ENCODE results near the gene RAPGEF2. TPM values are rescaled to one million over a fixed set of nuclear protein-coding genes. Genes with fewer than 3 reads are reported as not detected.

RAPGEF2 gene
- polyA plus RNA-seq, 1 experiment = 19.6 TPM

- no peak overlapping the region for H3K4me3 ChIP-seq (ENCODE audit: low read depth, low read length)
- H3K27me3 ChIP-seq (ENCODE audit: control insufficient read depth, insufficient read depth, low read length) = no peaks in the 10 kb centered on the region
- POLR2A ChIA-PET = no interaction called here
- no peak for TF ChIP-seq CTCF (IDR thresholded peaks at IDR 0.05; ENCODE audit: insufficient read depth, low read depth, low read length)
- DNase-seq (ENCODE audit: low read depth) = no peak
- H3K36me3 ChIP-seq (ENCODE audit: control insufficient read depth, insufficient read depth, low read length) = no peaks in the 10 kb centered on the region
- CTCF ChIA-PET = interaction anchor here (1.3 to 1.4 kb wide), 2 partner anchors 10 to 16 kb away, joined by 3 read pairs; no protein-coding TSS in a partner anchor
Measured at GRCh38 chr4:159146488-159146887, 43.6 kb downstream of the RAPGEF2 start.

GRCh38 chr4:159148441-159148840, 45.6 kb downstream of the RAPGEF2 start:
- ChIA-PET POLR2A (no interaction called here), CTCF (interaction anchor here (1.5 kb wide), 1 partner anchor 16 kb away, joined by 3 read pairs; no protein-coding TSS in a partner anchor)
- DNase-seq (ENCODE audit: low read depth) = no peak
- H3K36me3 ChIP-seq (ENCODE audit: control insufficient read depth, insufficient read depth, low read length) = no peaks in the 10 kb centered on the region
- no peak for TF ChIP-seq CTCF (IDR thresholded peaks at IDR 0.05; ENCODE audit: insufficient read depth, low read depth, low read length)
- no peaks in the 10 kb centered on the region for H3K27me3 ChIP-seq (ENCODE audit: control insufficient read depth, insufficient read depth, low read length)
- no peak overlapping the region for H3K4me3 ChIP-seq (ENCODE audit: low read depth, low read length)

- no peaks in the 10 kb centered on the region for H3K36me3 ChIP-seq (ENCODE audit: control insufficient read depth, insufficient read depth, low read length)
- no peak for DNase-seq (ENCODE audit: low read depth)
- H3K4me3 ChIP-seq (ENCODE audit: low read depth, low read length) = no peak overlapping the region
- TF ChIP-seq CTCF (IDR thresholded peaks at IDR 0.05; ENCODE audit: insufficient read depth, low read depth, low read length) = no peak
- POLR2A ChIA-PET = no interaction called here
- CTCF ChIA-PET = interaction anchor here (1.5 kb wide), 1 partner anchor 15 kb away, joined by 3 read pairs; no protein-coding TSS in a partner anchor
- H3K27me3 ChIP-seq (ENCODE audit: control insufficient read depth, insufficient read depth, low read length) = no peaks in the 10 kb centered on the region
Measured at GRCh38 chr4:159149666-159150065, 46.8 kb downstream of the RAPGEF2 start.

GRCh38 chr4:159150396-159150795, 47.5 kb downstream of the RAPGEF2 start:
- no peak overlapping the region for H3K4me3 ChIP-seq (ENCODE audit: low read depth, low read length)
- no peaks in the 10 kb centered on the region for H3K27me3 ChIP-seq (ENCODE audit: control insufficient read depth, insufficient read depth, low read length)
- TF ChIP-seq CTCF (IDR thresholded peaks at IDR 0.05; ENCODE audit: insufficient read depth, low read depth, low read length) = no peak
- CTCF ChIA-PET = interaction anchor here (0.7 to 1.4 kb wide), 2 partner anchors 25 to 135 kb away, joined by 3 read pairs; no protein-coding TSS in a partner anchor
- no peaks in the 10 kb centered on the region for H3K36me3 ChIP-seq (ENCODE audit: control insufficient read depth, insufficient read depth, low read length)
- POLR2A ChIA-PET = no interaction called here
- DNase-seq (ENCODE audit: low read depth) = no peak

GRCh38 chr4:159150821-159151390, 48.0 kb downstream of the RAPGEF2 start:
- ChIA-PET CTCF (interaction anchor here (0.7 to 1.4 kb wide), 2 partner anchors 25 to 135 kb away, joined by 3 read pairs; no protein-coding TSS in a partner anchor), POLR2A (no interaction called here)
- no peak for TF ChIP-seq CTCF (IDR thresholded peaks at IDR 0.05; ENCODE audit: insufficient read depth, low read depth, low read length)
- no peaks in the 10 kb centered on the region for H3K27me3 ChIP-seq (ENCODE audit: control insufficient read depth, insufficient read depth, low read length)
- no peaks in the 10 kb centered on the region for H3K36me3 ChIP-seq (ENCODE audit: control insufficient read depth, insufficient read depth, low read length)
- no peak for DNase-seq (ENCODE audit: low read depth)
- no peak overlapping the region for H3K4me3 ChIP-seq (ENCODE audit: low read depth, low read length)
